ENCODE measurements around the gene GATA2. TPM values are rescaled to one million over a fixed set of nuclear protein-coding genes. Genes with fewer than 3 reads are reported as not detected.

The GATA2 gene
- total and polyA plus RNA-seq, 2 of the 8 experiments (the other 6 are each of a cell fraction or from before 2014, with no cell fraction given) = 0.03 to 0.30 TPM

DNA sequence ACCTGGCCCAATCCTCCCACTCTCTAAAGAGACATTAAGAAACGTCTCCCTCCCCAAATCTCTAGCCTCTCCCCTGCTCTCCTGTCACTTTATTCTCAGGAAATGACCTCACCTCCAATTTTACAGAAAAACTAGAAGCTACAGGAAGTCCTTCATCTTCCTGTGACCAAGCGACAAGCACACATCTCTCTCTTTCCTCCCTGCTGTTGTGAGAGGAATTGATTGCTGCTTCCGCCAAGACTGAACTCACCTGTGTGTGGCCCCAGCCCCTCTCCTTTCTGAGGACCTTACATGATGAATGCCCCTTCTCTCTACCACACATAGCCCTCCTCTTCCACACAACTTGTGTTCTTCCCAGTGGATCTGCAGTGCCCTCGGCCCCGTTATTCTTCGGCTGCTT, 44.5 kb downstream of the GATA2 start (continued):
- TF ChIP-seq, protein P1, sequence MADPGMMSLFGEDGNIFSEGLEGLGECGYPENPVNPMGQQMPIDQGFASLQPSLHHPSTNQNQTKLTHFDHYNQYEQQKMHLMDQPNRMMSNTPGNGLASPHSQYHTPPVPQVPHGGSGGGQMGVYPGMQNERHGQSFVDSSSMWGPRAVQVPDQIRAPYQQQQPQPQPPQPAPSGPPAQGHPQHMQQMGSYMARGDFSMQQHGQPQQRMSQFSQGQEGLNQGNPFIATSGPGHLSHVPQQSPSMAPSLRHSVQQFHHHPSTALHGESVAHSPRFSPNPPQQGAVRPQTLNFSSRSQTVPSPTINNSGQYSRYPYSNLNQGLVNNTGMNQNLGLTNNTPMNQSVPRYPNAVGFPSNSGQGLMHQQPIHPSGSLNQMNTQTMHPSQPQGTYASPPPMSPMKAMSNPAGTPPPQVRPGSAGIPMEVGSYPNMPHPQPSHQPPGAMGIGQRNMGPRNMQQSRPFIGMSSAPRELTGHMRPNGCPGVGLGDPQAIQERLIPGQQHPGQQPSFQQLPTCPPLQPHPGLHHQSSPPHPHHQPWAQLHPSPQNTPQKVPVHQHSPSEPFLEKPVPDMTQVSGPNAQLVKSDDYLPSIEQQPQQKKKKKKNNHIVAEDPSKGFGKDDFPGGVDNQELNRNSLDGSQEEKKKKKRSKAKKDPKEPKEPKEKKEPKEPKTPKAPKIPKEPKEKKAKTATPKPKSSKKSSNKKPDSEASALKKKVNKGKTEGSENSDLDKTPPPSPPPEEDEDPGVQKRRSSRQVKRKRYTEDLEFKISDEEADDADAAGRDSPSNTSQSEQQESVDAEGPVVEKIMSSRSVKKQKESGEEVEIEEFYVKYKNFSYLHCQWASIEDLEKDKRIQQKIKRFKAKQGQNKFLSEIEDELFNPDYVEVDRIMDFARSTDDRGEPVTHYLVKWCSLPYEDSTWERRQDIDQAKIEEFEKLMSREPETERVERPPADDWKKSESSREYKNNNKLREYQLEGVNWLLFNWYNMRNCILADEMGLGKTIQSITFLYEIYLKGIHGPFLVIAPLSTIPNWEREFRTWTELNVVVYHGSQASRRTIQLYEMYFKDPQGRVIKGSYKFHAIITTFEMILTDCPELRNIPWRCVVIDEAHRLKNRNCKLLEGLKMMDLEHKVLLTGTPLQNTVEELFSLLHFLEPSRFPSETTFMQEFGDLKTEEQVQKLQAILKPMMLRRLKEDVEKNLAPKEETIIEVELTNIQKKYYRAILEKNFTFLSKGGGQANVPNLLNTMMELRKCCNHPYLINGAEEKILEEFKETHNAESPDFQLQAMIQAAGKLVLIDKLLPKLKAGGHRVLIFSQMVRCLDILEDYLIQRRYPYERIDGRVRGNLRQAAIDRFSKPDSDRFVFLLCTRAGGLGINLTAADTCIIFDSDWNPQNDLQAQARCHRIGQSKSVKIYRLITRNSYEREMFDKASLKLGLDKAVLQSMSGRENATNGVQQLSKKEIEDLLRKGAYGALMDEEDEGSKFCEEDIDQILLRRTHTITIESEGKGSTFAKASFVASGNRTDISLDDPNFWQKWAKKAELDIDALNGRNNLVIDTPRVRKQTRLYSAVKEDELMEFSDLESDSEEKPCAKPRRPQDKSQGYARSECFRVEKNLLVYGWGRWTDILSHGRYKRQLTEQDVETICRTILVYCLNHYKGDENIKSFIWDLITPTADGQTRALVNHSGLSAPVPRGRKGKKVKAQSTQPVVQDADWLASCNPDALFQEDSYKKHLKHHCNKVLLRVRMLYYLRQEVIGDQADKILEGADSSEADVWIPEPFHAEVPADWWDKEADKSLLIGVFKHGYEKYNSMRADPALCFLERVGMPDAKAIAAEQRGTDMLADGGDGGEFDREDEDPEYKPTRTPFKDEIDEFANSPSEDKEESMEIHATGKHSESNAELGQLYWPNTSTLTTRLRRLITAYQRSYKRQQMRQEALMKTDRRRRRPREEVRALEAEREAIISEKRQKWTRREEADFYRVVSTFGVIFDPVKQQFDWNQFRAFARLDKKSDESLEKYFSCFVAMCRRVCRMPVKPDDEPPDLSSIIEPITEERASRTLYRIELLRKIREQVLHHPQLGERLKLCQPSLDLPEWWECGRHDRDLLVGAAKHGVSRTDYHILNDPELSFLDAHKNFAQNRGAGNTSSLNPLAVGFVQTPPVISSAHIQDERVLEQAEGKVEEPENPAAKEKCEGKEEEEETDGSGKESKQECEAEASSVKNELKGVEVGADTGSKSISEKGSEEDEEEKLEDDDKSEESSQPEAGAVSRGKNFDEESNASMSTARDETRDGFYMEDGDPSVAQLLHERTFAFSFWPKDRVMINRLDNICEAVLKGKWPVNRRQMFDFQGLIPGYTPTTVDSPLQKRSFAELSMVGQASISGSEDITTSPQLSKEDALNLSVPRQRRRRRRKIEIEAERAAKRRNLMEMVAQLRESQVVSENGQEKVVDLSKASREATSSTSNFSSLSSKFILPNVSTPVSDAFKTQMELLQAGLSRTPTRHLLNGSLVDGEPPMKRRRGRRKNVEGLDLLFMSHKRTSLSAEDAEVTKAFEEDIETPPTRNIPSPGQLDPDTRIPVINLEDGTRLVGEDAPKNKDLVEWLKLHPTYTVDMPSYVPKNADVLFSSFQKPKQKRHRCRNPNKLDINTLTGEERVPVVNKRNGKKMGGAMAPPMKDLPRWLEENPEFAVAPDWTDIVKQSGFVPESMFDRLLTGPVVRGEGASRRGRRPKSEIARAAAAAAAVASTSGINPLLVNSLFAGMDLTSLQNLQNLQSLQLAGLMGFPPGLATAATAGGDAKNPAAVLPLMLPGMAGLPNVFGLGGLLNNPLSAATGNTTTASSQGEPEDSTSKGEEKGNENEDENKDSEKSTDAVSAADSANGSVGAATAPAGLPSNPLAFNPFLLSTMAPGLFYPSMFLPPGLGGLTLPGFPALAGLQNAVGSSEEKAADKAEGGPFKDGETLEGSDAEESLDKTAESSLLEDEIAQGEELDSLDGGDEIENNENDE (IDR thresholded peaks at IDR 0.05; ENCODE audit: insufficient replicate concordance, low read length) = no peak
- TF ChIP-seq NANOG (IDR thresholded peaks at IDR 0.05; ENCODE audit: insufficient read depth, low read depth, low read length, poor library complexity, severe bottlenecking) = no peak
- TF ChIP-seq ATF3 (IDR thresholded peaks at IDR 0.05; ENCODE audit: insufficient read depth, low read depth, low read length) = no peak
- TF ChIP-seq GABPA (IDR thresholded peaks at IDR 0.05; ENCODE audit: borderline replicate concordance, insufficient read depth, low read length) = no peak
- no peak for TF ChIP-seq NRF1 (IDR thresholded peaks at IDR 0.05; ENCODE audit: low read depth, low read length)
- TF ChIP-seq GTF2F1 (IDR thresholded peaks at IDR 0.05; ENCODE audit: borderline replicate concordance, low read depth, low read length) = no peak
